Neural cell (in vitro differentiated cells): ENCODE results near the gene HDAC4. TPM values are rescaled to one million over a fixed set of nuclear protein-coding genes. Genes with fewer than 3 reads are reported as not detected.
A peak's percentile ranks its signal among the peaks of the same experiment; 100 is the strongest.

Experiments used
- H2AFZ ChIP-seq: fragments of 200-600, 300-800 bp; sonication (generic), shearing (Covaris generic); 2 replicates; pipeline ENCODE4 v1.6.0; 2014; ENCODE audit warnings: low read depth, mild to moderate bottlenecking, antibody characterized with exemption, low read length, moderate library complexity
- H3F3A ChIP-seq: fragments of 200-600 bp; shearing (Covaris generic); 2 replicates; pipeline ENCODE4 v1.6.1; 2016; ENCODE audit warnings: mild to moderate bottlenecking, moderate library complexity, mixed read lengths, antibody characterized with exemption, low read length; ENCODE audit not compliant: insufficient read depth, poor library complexity, severe bottlenecking
- H3K27ac ChIP-seq: fragments of 200-600, 300-800 bp; sonication (generic), shearing (Covaris generic); 2 replicates; pipeline ENCODE4 v1.5.1; 2014; ENCODE audit warnings: mild to moderate bottlenecking, low read length, moderate library complexity
- H3K27me3 ChIP-seq: fragments of 300-800, 200-600 bp; sonication (generic), shearing (Covaris generic); 2 replicates; pipeline ENCODE4 v1.6.0; 2014; ENCODE audit warnings: mild to moderate bottlenecking, low read depth, low read length, moderate library complexity; ENCODE audit not compliant: insufficient read depth
- H3K36me3 ChIP-seq: fragments of 300-800, 200-600 bp; sonication (generic), shearing (Covaris generic); 2 replicates; pipeline ENCODE4 v1.5.1; 2014; ENCODE audit warnings: mild to moderate bottlenecking, antibody characterized with exemption, low read length, moderate library complexity; ENCODE audit not compliant: insufficient read depth
- H3K4me2 ChIP-seq: fragments of 300-800, 200-600 bp; sonication (generic), shearing (Covaris generic); 2 replicates; pipeline ENCODE4 v1.6.0; 2014; ENCODE audit warnings: mild to moderate bottlenecking, low read length
- H3K4me3 ChIP-seq: fragments of 300-800, 200-600 bp; sonication (generic), shearing (Covaris generic); 2 replicates; pipeline ENCODE4 v1.5.1; 2014; ENCODE audit warnings: mild to moderate bottlenecking, low read length, moderate library complexity
- H3K79me2 ChIP-seq: fragments of 200-600 bp; shearing (Covaris generic); replicated peaks from 2 replicates; pipeline ENCODE4 v1.6.0; 2014; ENCODE audit warnings: mild to moderate bottlenecking, low read length, moderate library complexity; ENCODE audit not compliant: insufficient read depth
- H3K9ac ChIP-seq: fragments of 300-800, 200-600 bp; sonication (generic), shearing (Covaris generic); 2 replicates; pipeline ENCODE4 v1.6.1; 2016; ENCODE audit warnings: mild to moderate bottlenecking, low read length, mixed read lengths
- H3K9me2 ChIP-seq: fragments of 200-600 bp; shearing (Covaris generic); 2 replicates; pipeline ENCODE4 v1.6.1; 2016; ENCODE audit warnings: mild to moderate bottlenecking, low read length, mixed read lengths; ENCODE audit not compliant: insufficient read depth
- H3K9me3 ChIP-seq: fragments of 200-600, 300-800 bp; sonication (generic), shearing (Covaris generic); 2 replicates; pipeline ENCODE4 v1.6.1; 2016; ENCODE audit warnings: mild to moderate bottlenecking, mixed run types, low read length, moderate library complexity, mixed read lengths
- H4K20me1 ChIP-seq: fragments of 200-600 bp; shearing (Covaris generic); 2 replicates; pipeline ENCODE4 v1.6.1; 2016; ENCODE audit warnings: mild to moderate bottlenecking, mixed run types; ENCODE audit not compliant: insufficient read depth
- CTCF ChIP-seq: fragments of 450-650 bp; IDR thresholded peaks from 2 replicates; pipeline ENCODE4 v1.5.1; 2014; ENCODE audit warnings: antibody characterized with exemption, mild to moderate bottlenecking, moderate library complexity; ENCODE audit not compliant: poor library complexity, severe bottlenecking
- EP300 ChIP-seq: fragments of 450-650 bp; conservative IDR thresholded peaks from 2 replicates; pipeline ENCODE4 v1.6.1; 2014; ENCODE audit warnings: antibody characterized with exemption, mild to moderate bottlenecking, moderate library complexity; ENCODE audit not compliant: poor library complexity, severe bottlenecking
- EZH2 ChIP-seq: fragments of 200-600, 300-800 bp; shearing (Covaris generic), sonication (generic); IDR thresholded peaks from 2 replicates; pipeline ENCODE4 v1.6.1; 2014; ENCODE audit warnings: antibody characterized with exemption, low read length, borderline replicate concordance, mild to moderate bottlenecking; ENCODE audit not compliant: insufficient read depth, poor library complexity, severe bottlenecking
- MXI1 ChIP-seq: fragments of 450-650 bp; conservative IDR thresholded peaks from 2 replicates; pipeline ENCODE4 v1.6.1; 2014; ENCODE audit warnings: antibody characterized with exemption, mild to moderate bottlenecking; ENCODE audit not compliant: poor library complexity, severe bottlenecking
- POLR2AphosphoS5 ChIP-seq: IDR thresholded peaks from 2 replicates; pipeline ENCODE4 v1.6.1; 2012
- RAD21 ChIP-seq: fragments of 450-650 bp; conservative IDR thresholded peaks from 2 replicates; pipeline ENCODE4 v1.6.1; 2014; ENCODE audit warnings: antibody characterized with exemption, mild to moderate bottlenecking, moderate library complexity
- REST ChIP-seq: IDR thresholded peaks from 2 replicates; pipeline ENCODE4 v1.6.1; 2012; ENCODE audit warnings: borderline replicate concordance
- SMC3 ChIP-seq: fragments of 450-650 bp; conservative IDR thresholded peaks from 2 replicates; pipeline ENCODE4 v1.6.1; 2014; ENCODE audit warnings: antibody characterized with exemption, mild to moderate bottlenecking, moderate library complexity; ENCODE audit not compliant: poor library complexity
- TAF1 ChIP-seq: IDR thresholded peaks from 2 replicates; pipeline ENCODE4 v1.6.1; 2012; ENCODE audit warnings: low read depth
- polyA plus RNA-seq: library from polyadenylated mRNA; depleted of rRNA; stranded (reverse); fragments of >200 nt; gene quantifications from 2 replicates; pipeline ENCODE4 v1.2.3, GENCODE V29; 2014

Gene HDAC4
- polyA plus RNA-seq, 1 donor from 2014 or later, result 3.4 TPM

DNA sequence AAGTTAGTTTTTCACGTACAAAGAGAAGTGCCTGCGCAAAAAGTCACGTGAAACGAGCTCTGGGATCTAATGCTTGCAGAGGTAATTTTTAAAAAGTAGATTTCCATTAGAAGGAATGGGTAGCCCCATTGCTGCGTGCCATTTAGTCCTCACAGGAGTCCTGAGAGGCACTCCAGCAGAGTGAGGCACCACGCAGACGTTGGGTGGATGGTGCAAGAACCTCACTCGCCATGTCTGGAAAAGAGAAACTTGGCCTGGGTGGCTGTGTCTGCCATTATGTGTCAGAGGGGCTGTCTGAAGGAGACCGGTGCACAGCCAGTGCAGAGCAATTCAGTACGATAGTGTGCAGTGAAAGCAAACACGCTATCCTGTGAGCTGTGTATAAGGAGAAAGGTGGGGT lies 1.8 kb upstream of the HDAC4 start:
- peak overlapping the region; percentile 96 for H3K4me3 ChIP-seq
- no peak overlapping the region for H3K9ac ChIP-seq
- H3K36me3 ChIP-seq, result no peaks in the 10 kb centered on the region
- H3K9me3 ChIP-seq, result no peaks in the 10 kb centered on the region
- H3K27me3 ChIP-seq, result no peaks in the 10 kb centered on the region
- H3K9me2 ChIP-seq, result no peaks in the 10 kb centered on the region
- H4K20me1 ChIP-seq, result no peaks in the 10 kb centered on the region
- no peak overlapping the region for H2AFZ ChIP-seq
- no peak overlapping the region for H3K27ac ChIP-seq
- H3K4me2 ChIP-seq, result peak overlapping the region; percentile 71
- H3F3A ChIP-seq, result peaks cover 7% of the 10 kb centered on the region
- H3K79me2 ChIP-seq, result peaks cover 17% of the 10 kb centered on the region
- TF ChIP-seq CTCF (no peak), RAD21 (no peak), MXI1 (no peak), POLR2AphosphoS5 (no peak), REST (no peak), SMC3 (no peak), TAF1 (no peak), EP300 (no peak)

- Histone ChIP-seq H3K9me2 (no peaks in the 10 kb centered on the region), H3K27me3 (no peaks in the 10 kb centered on the region), H3K27ac (peak overlapping the region; percentile 99), H2AFZ (peak overlapping the region; percentile 71), H3K36me3 (no peaks in the 10 kb centered on the region), H3K4me2 (peak overlapping the region; percentile 71), H3F3A (peaks cover 7% of the 10 kb centered on the region), H3K79me2 (peaks cover 20% of the 10 kb centered on the region), H4K20me1 (no peaks in the 10 kb centered on the region), H3K9ac (peak overlapping the region; percentile 99), H3K9me3 (no peaks in the 10 kb centered on the region), H3K4me3 (peak overlapping the region; percentile 96)
- no peak for TF ChIP-seq MXI1
- peak; percentile 84 for TF ChIP-seq SMC3
- peak; percentile 64 for TF ChIP-seq CTCF
- peak; percentile 74 for TF ChIP-seq RAD21
- no peak for TF ChIP-seq EZH2
- TF ChIP-seq TAF1, result no peak
- TF ChIP-seq POLR2AphosphoS5, result no peak
- no peak for TF ChIP-seq EP300
- no peak for TF ChIP-seq REST
These were observed 1.0 kb upstream of the HDAC4 start for GRCh38 chr2:239401881-239402233.
